ENCODE results near the gene DNM1. TPM values are rescaled to one million over a fixed set of nuclear protein-coding genes. Genes with fewer than 3 reads are reported as not detected.

The DNM1 gene
- total and polyA plus RNA-seq, 4 donors, result 1.2 to 23.7 (median 6.1) TPM

DNA sequence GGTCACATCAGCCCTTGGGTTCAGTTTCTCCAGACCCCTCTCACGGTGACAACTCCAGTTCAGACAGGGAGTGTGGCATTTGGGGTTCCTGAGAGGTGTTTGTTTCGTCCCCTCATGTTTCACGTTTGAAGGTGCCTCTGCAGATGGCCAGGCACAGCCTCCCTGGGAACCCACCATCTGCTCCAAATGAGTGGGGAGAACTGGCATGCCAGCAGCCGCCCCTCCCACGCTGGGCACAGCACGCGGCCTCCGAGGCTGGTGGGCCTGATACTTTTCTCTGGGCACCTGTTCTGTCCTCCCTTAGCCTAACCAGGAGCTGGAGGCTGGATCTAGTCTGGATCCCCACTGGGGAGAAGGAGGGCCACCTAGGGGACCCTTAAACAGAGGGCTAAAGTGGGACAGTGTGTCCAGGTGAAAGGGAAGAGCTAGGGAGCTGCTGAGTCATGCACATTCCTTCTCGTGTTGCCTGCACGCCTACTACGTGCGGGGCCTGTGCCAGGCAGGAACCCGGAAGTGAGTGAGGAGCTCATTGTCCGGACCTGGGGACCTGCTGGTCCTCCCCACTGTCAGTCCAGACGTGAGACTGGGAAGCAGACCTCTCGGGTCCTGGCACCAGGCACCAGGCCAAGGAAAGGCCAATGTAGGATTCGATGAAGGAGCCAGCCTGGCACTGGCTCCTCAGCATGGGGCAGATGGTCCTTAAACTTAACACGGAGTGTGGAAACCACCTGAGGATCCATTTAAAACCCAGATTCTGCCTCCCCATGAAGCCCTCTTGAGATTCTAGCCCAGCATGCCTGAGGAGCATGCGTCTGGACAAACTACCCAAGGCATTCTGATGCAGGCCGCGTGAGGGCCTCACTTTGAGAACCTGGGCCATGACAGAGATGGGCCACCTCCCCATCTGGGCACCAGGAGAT, 11.7 kb downstream of the DNM1 start:
- DNase-seq (no peak), ATAC-seq (ENCODE audit: insufficient read depth, low FRiP score) (no peak)
- Histone ChIP-seq H3K4me3 (no peak overlapping the region), H3K9ac (ENCODE audit: insufficient read depth in 1 of 2, low read length in 2 of 2) (no peak overlapping the region), H3K27me3 (ENCODE audit: control insufficient read depth in 3 of 3, insufficient read depth in 3 of 3, low read length in 2 of 3) (no peaks in the 10 kb centered on the region), H3K36me3 (ENCODE audit: control insufficient read depth in 4 of 4, insufficient read depth in 4 of 4, low read length in 4 of 4) (no peaks in the 10 kb centered on the region), H3K9me3 (ENCODE audit: control insufficient read depth in 4 of 4, insufficient read depth in 3 of 4, low read length in 3 of 4) (no peaks in the 10 kb centered on the region), H3K4me1 (ENCODE audit: control insufficient read depth in 5 of 5, insufficient read depth in 5 of 5, low read length in 5 of 5) (peaks cover 0 to 12% (median 0%) of the 10 kb centered on the region in 5 donors), H3K27ac (ENCODE audit: low read depth in 1 of 2, low read length in 1 of 2) (no peak overlapping the region)
- 77 to 84% methylated on average over 21 of the region's 21 CpGs for WGBS, 2 donors
- TF ChIP-seq, protein P1, sequence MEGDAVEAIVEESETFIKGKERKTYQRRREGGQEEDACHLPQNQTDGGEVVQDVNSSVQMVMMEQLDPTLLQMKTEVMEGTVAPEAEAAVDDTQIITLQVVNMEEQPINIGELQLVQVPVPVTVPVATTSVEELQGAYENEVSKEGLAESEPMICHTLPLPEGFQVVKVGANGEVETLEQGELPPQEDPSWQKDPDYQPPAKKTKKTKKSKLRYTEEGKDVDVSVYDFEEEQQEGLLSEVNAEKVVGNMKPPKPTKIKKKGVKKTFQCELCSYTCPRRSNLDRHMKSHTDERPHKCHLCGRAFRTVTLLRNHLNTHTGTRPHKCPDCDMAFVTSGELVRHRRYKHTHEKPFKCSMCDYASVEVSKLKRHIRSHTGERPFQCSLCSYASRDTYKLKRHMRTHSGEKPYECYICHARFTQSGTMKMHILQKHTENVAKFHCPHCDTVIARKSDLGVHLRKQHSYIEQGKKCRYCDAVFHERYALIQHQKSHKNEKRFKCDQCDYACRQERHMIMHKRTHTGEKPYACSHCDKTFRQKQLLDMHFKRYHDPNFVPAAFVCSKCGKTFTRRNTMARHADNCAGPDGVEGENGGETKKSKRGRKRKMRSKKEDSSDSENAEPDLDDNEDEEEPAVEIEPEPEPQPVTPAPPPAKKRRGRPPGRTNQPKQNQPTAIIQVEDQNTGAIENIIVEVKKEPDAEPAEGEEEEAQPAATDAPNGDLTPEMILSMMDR (IDR thresholded peaks at IDR 0.05; ENCODE audit: control extremely low read depth, extremely low read depth), result no peak

DNA sequence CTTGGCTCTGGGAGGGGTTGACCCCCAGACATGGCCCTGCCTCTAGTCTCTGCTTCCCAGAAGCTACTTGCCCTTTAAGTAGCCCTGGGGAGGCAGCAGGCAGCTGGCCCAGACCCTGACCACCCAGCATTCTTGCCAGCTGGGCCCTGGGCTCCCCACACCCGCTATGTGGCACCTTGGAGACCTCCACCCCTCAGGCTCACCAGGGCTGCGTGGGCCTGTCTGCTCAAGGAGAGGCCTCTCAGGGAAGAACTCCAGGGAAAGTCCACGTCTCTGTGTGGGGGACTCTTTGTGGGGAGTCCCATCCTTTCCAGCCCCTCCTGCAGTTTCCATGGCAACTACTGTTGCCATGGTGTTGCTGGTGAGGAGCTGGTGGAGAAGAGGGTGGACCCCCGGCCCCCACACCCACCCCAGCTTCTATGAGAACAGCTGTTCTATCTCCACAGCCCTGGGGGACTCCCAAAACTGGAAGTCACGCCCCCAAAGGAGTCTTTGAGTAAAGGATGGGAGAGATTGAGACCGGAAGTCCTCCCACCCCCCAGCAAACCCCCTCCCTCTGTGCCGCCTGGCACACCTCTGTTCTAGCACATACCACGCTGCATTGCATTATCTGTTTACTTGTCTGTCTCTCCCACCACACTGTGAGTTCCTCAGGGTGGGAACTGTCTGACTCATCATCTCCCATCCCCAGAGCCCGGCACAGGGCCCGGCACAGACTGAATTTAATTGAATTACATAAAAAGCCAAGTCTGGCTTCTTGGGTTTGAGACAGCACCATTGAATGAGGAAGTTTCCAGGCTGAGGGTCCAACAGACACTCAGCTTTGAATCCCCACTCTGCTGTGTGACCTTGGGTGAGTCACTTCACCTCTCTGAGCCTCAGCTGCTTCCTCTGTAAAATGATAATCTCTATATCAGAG, 12.6 kb downstream of the DNM1 start:
- ATAC-seq (ENCODE audit: insufficient read depth, low FRiP score) (no peak), DNase-seq (peak; percentile 31 to 41 (median 33))
- Histone ChIP-seq H3K27me3 (ENCODE audit: control insufficient read depth in 3 of 3, insufficient read depth in 3 of 3, low read length in 2 of 3) (no peaks in the 10 kb centered on the region), H3K4me1 (ENCODE audit: control insufficient read depth in 5 of 5, insufficient read depth in 5 of 5, low read length in 5 of 5) (peaks cover 0 to 12% (median 0%) of the 10 kb centered on the region in 5 donors), H3K27ac (ENCODE audit: low read depth in 1 of 2, low read length in 1 of 2) (no peak overlapping the region), H3K9ac (ENCODE audit: insufficient read depth in 1 of 2, low read length in 2 of 2) (no peak overlapping the region), H3K4me3 (no peak overlapping the region), H3K9me3 (ENCODE audit: control insufficient read depth in 4 of 4, insufficient read depth in 3 of 4, low read length in 3 of 4) (no peaks in the 10 kb centered on the region), H3K36me3 (ENCODE audit: control insufficient read depth in 4 of 4, insufficient read depth in 4 of 4, low read length in 4 of 4) (peaks cover 0 to 3% (median 0%) of the 10 kb centered on the region in 4 donors)
- 71 to 78% methylated on average over 10 of the region's 10 CpGs for WGBS, 2 donors
- TF ChIP-seq, protein P1 (IDR thresholded peaks at IDR 0.05; ENCODE audit: control extremely low read depth, extremely low read depth), result no peak

DNA sequence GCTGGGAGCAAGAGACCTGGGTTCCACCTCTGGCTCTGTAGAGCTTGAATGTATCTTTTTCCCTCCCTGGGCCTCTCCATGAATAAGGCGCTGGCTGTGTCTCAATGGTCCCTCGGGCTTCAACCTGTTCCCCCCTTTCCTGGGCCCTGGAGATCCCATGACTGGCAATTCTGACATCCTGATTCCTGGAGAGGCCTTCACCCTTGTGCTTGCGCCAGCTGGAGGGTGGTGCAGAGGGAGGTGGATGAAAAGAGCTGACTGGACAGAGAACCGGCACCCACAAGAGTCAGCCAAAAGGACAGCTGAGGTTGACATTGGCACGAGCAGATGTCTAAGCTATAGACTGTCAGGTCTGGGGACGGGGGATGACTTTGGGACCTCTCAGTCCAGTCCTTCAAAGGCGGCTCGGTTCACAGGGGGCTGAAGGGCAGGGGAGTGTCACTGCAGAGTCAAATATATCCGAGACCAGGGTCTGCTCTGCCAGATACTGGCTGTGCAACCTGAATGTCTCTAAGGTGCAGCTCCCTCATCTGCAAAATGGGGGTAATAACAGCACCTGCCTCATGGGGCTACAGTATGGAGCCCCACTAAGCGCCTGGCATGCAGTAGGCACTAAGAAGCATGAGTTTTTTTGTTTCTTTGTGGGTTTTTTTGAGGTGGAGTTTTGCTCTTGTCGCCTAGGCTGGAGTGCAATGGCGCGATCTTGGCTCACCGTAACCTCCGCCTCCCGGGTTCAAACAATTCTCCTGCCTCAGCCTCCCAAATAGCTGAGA, 13.8 kb downstream of the DNM1 start:
- WGBS, 2 donors, result 83 to 92% methylated on average over 16 of the region's 16 CpGs
- no peak overlapping the region for H3K27ac ChIP-seq (ENCODE audit: low read depth in 1 of 2, low read length in 1 of 2)
- ATAC-seq (ENCODE audit: insufficient read depth, low FRiP score) (no peak), DNase-seq (no peak)
- TF ChIP-seq, protein P1 (IDR thresholded peaks at IDR 0.05; ENCODE audit: control extremely low read depth, extremely low read depth), result no peak
- H3K27me3 ChIP-seq (ENCODE audit: control insufficient read depth in 3 of 3, insufficient read depth in 3 of 3, low read length in 2 of 3), result no peaks in the 10 kb centered on the region
- H3K9ac ChIP-seq (ENCODE audit: insufficient read depth in 1 of 2, low read length in 2 of 2), result no peak overlapping the region
- H3K36me3 ChIP-seq (ENCODE audit: control insufficient read depth in 4 of 4, insufficient read depth in 4 of 4, low read length in 4 of 4), result peaks cover 0 to 3% (median 1%) of the 10 kb centered on the region in 4 donors
- peaks cover 0 to 12% (median 0%) of the 10 kb centered on the region in 5 donors for H3K4me1 ChIP-seq (ENCODE audit: control insufficient read depth in 5 of 5, insufficient read depth in 5 of 5, low read length in 5 of 5)
- H3K9me3 ChIP-seq (ENCODE audit: control insufficient read depth in 4 of 4, insufficient read depth in 3 of 4, low read length in 3 of 4), result no peaks in the 10 kb centered on the region
- no peak overlapping the region for H3K4me3 ChIP-seq

Data from lung (tissue), 12 donors.